AG09309 (cell line): Measurements from ENCODE around the gene KLHDC3.

Source experiments
- DNase-seq: peaks from one replicate; pipeline ENCODE4 v3.0.0-alpha.2; 2010; ENCODE audit warnings: low read depth
- H3K4me3 ChIP-seq: 2 replicates; pipeline ENCODE4 v1.5.1; 2011; ENCODE audit warnings: mild to moderate bottlenecking, low read depth, low read length, moderate library complexity; ENCODE audit not compliant: control insufficient read depth
- CTCF ChIP-seq: IDR thresholded peaks from 2 replicates; pipeline ENCODE4 v1.5.1; 2011; ENCODE audit warnings: mild to moderate bottlenecking, low read depth, low read length, inconsistent platforms; ENCODE audit not compliant: insufficient read depth, control insufficient read depth; ENCODE audit errors: missing control alignments

KLHDC3 gene

DNA sequence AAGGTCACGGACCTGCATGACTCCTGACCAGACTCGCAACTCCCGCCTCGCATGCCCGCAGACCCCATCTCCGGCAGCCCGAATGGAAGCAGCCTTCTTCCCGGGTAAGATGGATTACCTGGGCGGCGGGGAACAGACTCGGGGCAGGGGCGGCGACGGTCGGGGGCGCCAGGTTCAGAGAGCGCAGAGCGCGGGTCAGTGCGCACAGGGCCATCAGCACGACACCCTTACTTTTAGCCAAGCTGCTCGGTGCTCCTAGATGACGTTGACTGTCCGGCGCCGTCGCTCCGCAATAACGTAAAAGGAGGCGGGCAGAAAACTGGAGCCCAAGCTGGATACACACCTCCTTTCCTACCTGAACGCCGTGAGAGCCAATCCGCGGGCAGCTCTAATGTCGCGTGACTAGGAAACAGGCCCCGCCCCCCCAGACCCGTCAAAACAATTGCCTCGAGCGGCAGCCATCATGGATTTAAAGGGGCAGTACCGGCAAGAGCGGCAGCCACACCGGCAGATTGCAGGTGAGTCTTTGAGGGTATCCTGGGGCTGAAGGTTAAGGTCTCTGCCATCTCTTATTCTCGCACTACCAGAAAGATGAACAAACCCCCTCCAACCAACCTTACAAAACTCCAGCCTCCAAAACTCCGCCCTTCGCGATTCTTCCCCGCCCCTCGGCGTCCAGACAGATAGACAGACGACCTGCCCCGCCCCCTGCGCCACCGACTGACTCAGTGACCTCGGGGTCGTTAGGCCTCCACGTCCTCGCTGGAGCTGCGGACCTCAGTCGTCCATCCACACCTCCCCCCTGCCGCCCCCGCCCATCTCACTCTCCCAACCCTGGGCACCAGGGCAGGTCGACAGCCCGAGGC lies 45.4 kb downstream of the KLHDC3 start, which contains the start of the genes KLC4 and MRPL2:
Gene KLC4, plus strand, starts transcription at position 464 of the 866 bp plus-strand sequence. CDS start 1,705 bp downstream, outside the sequence.
Gene MRPL2, minus strand, starts transcription at position 267 of the 866 bp plus-strand sequence. Its CDS starts 53 bp downstream, at position 214.
- DNase-seq: peak; percentile 90
- TF ChIP-seq CTCF: no peak
- H3K4me3 ChIP-seq: peak within 1 kb of the TSS; percentile 94

DNA sequence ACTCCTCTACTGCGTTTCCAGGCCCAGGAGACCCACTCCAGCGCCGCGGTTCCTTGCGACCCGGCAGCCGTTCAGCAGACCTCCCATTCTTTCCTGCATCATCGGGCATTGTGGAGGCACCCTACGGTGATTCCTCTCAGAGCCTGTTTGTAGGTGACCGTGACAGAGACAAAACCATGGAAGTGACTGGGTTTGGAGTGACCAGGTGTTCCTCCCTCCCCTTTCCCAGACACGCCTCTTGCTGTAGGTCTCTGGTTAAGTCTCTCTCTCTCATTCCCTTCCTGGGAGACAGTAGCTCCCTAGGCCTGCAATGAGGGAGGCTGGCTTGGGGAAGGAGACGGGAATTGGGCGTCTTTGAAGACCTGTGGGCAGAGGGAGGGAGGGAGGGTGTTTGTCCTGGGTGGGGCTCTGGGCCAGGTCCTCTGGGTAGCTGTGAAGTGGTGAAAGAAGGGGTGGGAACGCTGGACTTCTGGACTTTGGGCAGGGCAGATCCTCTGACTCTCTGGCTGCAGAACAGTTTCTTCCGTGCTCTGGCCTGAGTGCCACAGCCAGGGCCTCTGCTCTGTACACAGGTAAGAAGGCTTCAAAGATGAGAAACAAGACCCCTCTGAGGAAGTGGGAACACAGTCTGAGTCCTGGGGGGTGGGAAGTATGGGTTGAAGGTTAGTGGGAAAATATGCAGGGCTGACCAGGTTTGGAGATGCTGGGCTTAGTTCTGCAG lies 46.1 kb downstream of the KLHDC3 start:
- TF ChIP-seq CTCF: no peak
- H3K4me3 ChIP-seq: peak overlapping the region; percentile 94
- DNase-seq: no peak

DNA sequence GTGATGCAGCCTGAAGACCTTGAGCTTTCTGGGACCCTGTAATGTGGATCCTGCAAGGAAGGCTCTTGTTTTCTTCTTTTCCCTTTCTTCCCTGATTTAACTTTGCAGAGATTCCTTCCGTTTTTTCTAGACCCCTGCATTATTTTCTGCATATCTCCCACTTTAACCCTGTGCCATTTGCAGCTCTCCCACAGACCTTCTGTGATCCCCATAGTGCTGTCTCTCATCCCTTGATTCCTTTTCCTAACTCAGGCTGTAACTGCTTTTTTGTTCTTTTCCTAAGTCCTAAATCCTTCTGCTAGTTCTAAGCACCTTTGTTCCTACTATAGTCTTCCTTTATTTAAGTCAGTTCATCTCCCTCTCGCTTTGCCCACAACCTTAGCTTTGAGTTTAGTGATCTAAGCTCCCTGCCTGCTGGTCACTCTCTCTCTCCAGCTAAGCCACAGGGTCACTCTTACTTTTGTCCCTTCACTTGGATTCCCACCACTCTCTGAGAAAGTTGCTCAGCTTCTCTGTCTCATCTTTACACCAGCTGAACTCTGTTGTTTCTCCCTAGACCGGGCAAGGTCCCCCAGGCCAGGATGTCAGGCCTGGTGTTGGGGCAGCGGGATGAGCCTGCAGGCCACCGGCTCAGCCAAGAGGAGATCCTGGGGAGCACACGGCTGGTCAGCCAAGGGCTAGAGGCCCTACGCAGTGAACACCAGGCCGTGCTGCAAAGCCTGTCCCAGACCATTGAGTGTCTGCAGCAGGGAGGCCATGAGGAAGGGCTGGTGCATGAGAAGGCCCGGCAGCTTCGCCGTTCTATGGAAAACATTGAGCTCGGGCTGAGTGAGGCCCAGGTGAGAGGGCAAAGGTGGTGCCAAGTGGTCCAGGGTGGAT lies 46.9 kb downstream of the KLHDC3 start:
- no peak for TF ChIP-seq CTCF
- no peak overlapping the region for H3K4me3 ChIP-seq
- no peak for DNase-seq

GRCh38 chr6:43061861-43062260 lies 47.8 kb downstream of the KLHDC3 start:
- no peak for TF ChIP-seq CTCF

DNA sequence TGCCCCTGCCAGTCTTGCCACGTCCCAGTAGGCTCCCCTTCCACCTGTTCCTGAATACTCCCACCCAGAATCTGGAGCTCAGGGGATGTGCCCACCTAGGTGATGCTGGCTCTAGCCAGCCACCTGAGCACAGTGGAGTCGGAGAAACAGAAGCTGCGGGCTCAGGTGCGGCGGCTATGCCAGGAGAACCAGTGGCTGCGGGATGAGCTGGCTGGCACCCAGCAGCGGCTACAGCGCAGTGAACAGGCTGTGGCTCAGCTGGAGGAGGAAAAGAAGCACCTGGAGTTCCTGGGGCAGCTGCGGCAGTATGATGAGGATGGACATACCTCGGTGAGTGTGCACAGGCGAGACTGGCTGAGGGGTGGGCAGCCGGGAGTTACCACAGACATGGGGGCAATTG lies 48.8 kb downstream of the KLHDC3 start:
- H3K4me3 ChIP-seq: no peak overlapping the region
- no peak for DNase-seq
- TF ChIP-seq CTCF: no peak

More at GRCh38 chr6:43061861-43062260, 47.8 kb downstream of the KLHDC3 start:
- no peak overlapping the region for H3K4me3 ChIP-seq
- no peak for DNase-seq
